Measurements from ENCODE around the gene CD2.

DNA sequence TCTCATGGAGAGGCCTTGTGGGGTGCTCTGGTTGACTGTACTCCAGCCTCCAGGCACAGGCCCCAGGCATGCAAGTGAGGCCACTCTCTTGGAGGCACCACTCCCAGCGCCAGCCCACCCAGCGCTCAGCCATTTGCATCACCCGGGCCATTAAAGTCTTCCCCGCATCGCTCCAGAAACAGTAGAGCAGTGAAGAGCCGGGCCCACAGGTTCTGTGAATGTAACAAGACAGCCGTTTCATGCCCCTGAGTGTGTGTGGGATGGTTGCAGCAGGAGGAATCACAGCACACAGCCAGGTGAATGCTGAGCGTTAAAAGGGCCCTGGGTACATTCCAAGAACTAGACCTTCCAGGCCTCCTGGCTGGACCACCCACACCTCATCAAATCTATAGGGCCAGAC, 19.0 kb upstream of the CD2 start:
- TF ChIP-seq POLR2A (IDR thresholded peaks at IDR 0.05) (no peak), POLR2AphosphoS5 (IDR thresholded peaks at IDR 0.05) (no peak), EP300 (IDR thresholded peaks at IDR 0.05) (no peak)
- TF ChIP-seq, protein P1, sequence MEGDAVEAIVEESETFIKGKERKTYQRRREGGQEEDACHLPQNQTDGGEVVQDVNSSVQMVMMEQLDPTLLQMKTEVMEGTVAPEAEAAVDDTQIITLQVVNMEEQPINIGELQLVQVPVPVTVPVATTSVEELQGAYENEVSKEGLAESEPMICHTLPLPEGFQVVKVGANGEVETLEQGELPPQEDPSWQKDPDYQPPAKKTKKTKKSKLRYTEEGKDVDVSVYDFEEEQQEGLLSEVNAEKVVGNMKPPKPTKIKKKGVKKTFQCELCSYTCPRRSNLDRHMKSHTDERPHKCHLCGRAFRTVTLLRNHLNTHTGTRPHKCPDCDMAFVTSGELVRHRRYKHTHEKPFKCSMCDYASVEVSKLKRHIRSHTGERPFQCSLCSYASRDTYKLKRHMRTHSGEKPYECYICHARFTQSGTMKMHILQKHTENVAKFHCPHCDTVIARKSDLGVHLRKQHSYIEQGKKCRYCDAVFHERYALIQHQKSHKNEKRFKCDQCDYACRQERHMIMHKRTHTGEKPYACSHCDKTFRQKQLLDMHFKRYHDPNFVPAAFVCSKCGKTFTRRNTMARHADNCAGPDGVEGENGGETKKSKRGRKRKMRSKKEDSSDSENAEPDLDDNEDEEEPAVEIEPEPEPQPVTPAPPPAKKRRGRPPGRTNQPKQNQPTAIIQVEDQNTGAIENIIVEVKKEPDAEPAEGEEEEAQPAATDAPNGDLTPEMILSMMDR (IDR thresholded peaks at IDR 0.05) = no peak

Measured in stomach (tissue), 4 donors.